HG02759 (cell line): ENCODE measurements around the gene TM4SF4.

Experiments
- ATAC-seq: cut with Tn5 transposase; IDR thresholded peaks from one replicate; pipeline ENCODE4 v1.9.1; 2021; ENCODE audit warnings: mild to moderate bottlenecking, moderate library complexity; ENCODE audit not compliant: unreplicated experiment

Gene TM4SF4

DNA sequence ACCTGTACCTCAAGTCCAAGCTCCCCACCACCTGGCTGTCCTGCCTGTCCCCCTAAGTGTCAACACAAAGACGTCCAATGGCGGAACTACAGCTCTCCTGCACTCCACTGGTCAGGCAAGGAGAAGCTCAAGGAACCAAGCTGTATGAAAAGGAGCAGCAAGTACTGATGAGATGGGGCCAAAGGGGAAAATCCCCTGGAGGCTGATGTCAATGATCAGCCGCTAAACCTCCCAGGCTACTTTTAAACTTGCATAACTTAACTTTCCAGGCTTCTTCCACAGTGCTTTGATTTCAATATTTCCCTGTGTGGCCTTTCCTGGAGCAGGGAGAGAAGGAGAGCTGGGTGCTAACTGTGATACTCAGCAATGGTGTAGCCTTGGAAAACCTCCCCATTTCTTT, 35.0 kb downstream of the TM4SF4 start:
- ATAC-seq: no peak

GRCh38 chr3:149510480-149510879, 36.0 kb downstream of the TM4SF4 start:
- ATAC-seq: no peak

DNA sequence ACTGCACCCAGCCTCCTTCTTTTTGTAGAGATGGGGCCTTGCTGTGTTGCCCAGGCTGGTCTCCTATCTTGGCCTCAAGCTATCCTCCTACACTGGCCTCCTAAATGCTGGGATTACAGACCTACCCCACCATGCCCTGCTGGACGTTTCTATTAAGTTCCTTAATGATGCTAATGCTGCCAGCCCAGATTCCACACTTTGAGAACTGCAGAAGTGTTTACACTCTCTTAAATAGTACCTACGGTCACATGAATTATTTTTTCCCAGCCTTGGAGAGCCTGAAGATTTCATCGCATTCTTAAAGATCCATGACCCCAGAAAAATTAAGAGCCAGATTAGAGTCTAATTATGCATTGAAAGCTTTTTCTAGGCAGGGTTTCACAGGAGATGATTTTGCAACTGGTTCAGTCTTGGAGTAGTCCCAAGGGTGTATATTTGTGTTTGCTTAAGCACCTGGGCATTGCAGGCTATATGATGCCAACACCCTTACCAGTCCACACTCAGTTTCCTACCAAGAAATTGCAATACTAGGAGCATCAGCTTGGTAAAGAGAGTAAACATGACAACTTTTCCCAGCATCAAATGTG, 36.6 kb downstream of the TM4SF4 start:
- no peak for ATAC-seq

DNA sequence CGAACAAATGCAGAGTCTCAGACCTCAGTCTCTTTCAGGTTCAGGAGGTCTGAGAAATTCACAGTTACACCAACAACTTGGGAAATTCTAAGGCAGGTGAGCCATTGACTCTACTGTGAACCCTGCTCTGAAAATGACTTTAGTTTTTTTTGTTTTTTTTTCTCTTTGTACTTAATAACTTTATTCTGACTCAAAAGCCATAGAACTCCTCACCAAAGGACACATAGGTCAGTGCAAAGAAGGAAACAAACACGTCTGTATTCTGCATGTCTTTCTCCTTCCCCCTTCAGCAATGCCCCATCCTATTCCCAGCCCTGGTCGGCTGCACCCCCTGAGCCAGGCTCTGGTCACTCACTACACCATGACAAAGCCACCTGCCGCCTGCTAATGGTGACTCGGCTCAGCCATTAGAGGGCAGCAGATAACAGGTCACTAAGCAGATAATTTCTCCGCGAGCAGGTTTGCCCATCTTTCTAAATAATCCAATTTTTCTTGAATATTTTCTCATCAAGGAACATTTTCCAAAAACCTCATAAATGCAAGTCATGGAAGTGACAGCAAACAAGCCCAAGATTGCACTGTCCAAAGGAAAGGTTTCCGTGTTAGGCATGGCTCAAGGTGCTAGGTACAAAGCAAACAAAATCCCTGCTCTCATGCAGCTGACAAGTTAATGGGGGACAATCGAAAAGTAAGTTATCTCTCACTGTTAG, 37.7 kb downstream of the TM4SF4 start:
- peak; percentile 81 for ATAC-seq

- ATAC-seq: no peak
Observed at GRCh38 chr3:149514471-149514870, 40.0 kb downstream of the TM4SF4 start.

DNA sequence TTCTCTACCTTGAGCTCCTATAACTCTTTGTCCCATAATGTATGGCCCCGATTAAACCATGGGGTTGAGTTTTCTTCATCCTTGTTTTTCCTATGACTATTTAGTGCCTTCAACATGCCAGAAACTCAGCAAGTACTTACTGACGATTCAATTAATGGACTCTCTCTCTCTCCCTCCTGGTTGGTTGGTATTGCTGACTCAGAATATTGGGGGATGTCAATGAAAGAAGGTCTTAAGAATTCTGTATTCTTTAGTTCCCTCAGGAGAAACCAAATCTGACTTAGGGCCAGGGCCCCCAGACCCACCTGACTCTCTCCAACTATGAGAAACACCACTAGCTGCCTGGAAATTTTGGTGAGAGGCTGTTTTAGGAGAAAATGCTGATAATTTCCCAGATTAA, 40.8 kb downstream of the TM4SF4 start:
- no peak for ATAC-seq

- no peak for ATAC-seq
Observed at GRCh38 chr3:149516920-149517319, 42.4 kb downstream of the TM4SF4 start.

- no peak for ATAC-seq
Observed at GRCh38 chr3:149519912-149520311, 45.4 kb downstream of the TM4SF4 start.

DNA sequence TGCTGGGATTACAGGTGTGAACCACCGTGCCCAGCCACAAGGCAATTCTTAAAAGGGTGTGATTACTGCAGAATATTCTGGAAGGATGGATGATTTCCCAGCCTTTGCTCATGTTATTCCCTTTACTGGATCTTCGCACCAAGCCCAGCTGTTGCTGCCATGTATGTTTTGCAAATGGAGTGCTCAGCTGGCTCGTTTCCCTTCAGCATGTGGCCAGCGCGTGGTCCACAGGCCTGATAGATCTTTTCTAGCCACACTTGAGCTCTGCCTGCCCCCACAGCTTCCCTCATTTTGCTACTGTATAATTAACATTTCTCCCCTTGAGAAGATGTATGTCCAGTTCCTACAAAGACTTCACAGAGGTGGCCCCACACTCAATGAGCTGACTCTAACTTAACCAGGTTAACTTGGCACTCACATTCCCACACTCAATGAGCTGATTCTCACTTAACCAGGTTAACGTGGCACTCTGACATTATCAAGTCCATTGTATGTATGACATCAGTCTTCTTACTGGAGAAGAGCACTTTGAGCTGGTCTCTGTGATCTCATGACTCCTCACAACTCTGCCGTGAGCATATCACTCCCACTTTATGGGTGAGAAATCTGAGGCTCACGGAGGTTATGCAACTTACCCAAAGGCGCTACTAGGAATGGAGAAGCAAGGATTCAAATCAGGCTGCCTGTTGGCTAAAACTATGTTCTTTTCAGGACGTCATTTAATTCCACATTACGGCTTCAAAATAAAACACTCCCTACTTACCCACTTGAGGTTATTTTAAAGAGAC, 49.2 kb downstream of the TM4SF4 start:
- ATAC-seq: no peak

- no peak for ATAC-seq
Observed at GRCh38 chr3:149527531-149528339, 53.2 kb downstream of the TM4SF4 start.

- ATAC-seq: no peak
Observed at GRCh38 chr3:149528340-149528650, 53.8 kb downstream of the TM4SF4 start.

DNA sequence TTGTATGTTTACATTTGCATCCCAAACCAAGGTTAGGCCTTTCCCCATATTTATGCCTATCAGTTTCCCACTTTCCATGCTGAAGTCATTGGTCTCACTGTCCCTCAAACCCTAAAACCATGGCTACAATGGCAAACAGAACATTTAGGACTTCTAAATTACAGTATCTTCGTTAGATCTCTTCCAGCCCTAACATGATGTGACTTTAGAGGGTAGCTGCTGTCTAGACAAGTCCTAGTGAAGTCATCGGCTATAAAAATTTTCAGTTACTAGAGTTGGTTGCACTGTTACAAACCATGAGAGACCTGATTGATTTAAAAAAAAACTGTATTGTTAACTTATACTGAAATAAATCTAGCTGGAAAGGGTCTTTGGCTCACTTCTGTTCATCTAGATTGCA, 54.6 kb downstream of the TM4SF4 start:
- ATAC-seq: no peak

GRCh38 chr3:149532489-149533180, 58.1 kb downstream of the TM4SF4 start:
- ATAC-seq: peak; percentile 49

GRCh38 chr3:149534082-149534481, 59.6 kb downstream of the TM4SF4 start:
- ATAC-seq: no peak

DNA sequence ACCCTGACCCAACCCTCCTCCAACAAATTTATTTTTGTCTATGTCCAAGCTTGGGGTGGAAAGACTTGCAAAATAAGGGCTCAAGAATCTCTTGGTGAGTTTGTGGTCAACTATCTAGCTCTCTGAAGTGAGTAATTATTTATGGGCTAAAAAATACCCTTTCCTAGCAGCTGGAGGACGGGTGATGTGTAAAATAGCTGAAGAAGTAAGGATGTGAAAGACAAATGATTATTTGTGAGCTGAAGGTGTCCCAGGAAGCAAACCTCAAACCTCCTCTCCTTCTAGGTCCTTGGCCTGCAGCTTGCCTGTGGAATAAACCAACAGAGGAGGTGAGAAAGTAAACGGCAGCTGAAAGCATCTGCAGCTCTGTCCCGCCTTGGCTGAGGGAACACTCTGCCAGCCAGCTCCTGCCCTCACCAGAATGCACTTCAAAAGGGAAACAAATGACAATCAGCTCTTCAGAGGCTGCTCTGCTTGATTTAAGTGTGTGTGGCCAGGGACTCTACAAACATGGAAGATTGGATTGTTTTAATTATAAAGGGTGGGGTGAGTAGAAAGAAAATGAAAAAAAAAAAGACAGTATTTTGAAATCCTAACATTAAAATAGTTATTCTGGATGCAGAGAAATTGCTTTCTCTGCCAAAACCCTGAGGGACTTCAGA, 60.3 kb downstream of the TM4SF4 start:
- ATAC-seq: no peak

DNA sequence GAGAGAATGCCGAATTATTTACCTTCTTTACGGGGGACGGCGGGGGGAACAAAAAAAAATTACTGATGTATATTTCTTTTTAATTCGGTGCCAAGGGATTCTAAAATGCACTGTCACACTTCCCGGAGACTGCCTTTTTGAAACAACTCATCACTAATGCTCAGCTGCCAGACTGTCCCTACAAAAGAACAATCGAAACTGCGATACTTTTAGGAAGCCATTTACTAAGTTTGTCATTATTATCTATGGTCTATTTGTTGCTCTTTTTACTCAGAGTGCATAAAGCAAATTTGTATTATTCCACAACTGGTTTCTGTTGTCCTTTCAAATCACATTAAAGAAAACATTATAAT, 60.8 kb downstream of the TM4SF4 start:
- no peak for ATAC-seq

DNA sequence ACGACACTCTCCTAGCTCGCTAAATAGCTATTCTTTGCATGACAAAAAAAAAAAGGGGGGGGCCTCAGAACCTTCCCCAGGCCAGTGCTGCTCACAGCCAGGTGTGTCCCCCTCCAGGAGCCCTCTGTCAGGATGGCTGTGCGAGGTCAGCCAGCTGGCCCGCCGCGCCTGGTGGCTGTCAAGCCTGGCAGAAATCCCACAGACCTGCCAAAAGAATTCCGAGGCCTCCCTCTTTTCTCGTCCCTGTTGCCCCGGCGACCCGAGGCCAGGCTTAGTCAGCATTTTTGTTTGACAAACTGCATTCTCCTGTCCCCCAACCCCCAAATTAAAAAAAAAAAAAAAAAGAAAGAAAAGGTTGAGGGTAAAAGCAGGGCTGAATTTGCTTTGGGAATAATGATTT, 61.9 kb downstream of the TM4SF4 start:
- no peak for ATAC-seq

DNA sequence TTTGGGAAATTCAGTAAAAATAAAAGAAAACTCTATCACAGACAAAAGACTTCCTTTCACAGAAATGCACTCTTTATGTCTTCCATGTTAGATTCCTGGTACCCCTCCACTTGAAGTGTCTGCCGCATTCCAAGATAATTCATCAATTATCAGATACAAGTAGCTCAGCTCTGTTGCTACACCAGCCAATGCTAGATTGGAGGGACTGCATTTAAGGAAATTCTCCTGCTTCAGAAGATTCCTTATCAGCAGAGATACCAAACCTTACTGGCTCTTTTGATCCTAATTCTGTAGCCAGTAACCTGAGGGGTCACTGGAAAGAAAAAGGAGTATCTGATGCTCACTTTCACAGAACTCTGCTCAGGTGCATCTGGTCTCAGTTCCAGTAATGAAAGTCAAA, 63.9 kb downstream of the TM4SF4 start:
- ATAC-seq: no peak

- no peak for ATAC-seq
Observed at GRCh38 chr3:149541091-149541491, 66.6 kb downstream of the TM4SF4 start.
